ENCODE data around the gene BDH1. TPM values are rescaled to one million over a fixed set of nuclear protein-coding genes. Genes with fewer than 3 reads are reported as not detected.

The BDH1 gene
- total and polyA plus RNA-seq, 2 of the 13 experiments (the other 11 are each of a cell fraction or from before 2014, with no cell fraction given), result 21.2 to 71.9 TPM

DNA sequence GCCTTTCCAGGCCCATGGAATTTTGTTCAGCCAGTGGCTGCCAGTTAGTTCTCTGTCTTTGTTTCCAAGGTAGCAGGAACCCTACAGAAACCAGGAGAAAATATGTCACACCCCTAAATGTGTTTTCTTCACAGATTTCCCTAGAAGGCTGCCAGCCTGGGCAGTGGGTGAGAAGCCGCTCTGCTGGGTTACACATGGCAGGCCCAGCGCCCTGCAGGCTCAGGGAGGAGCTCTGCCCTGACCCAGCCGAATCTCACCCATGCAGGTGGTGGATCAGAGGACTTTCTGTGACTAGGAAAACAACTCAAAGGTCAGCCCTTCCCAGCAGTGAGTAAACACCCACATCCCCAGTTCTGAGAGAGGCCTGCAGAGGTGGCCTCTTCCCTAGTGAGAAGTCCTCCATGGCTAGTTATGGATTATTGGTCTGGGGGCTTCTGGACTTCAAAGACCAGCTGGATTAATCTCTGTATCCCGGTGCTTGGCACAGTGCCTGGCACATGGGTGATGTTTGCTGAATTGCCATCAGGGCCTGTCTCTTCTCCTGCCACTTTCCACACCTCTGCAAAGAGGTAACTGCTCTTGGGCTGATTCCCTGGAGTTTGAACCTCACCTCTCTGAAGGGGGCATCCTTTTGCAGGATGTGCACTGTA, 34.7 kb upstream of the BDH1 start (continued):
- peak; percentile 15; the same call in 1 of the 2 replicates for TF ChIP-seq ZNF710 (CRISPR knock-in tag; IDR thresholded peaks at IDR 0.05; ENCODE audit: borderline replicate concordance)
- no peak for TF ChIP-seq ZNF20 (CRISPR knock-in tag; IDR thresholded peaks at IDR 0.05)
- peak; percentile 98 for TF ChIP-seq ZNF263 (CRISPR knock-in tag; IDR thresholded peaks at IDR 0.05)
- peak; percentile 55; the same call in 1 of the 2 replicates for TF ChIP-seq ZNF746 (CRISPR knock-in tag; IDR thresholded peaks at IDR 0.05)
- TF ChIP-seq CENPBD1 (CRISPR knock-in tag; IDR thresholded peaks at IDR 0.05; ENCODE audit: borderline replicate concordance, low read depth), result no peak
- no peak for TF ChIP-seq CAMTA2 (CRISPR knock-in tag; IDR thresholded peaks at IDR 0.05; ENCODE audit: borderline replicate concordance)
- no peak for TF ChIP-seq E2F2 (CRISPR knock-in tag; IDR thresholded peaks at IDR 0.05; ENCODE audit: borderline replicate concordance)
- peak; percentile 50; the same call in 1 of the 2 replicates for TF ChIP-seq TFE3 (CRISPR knock-in tag; IDR thresholded peaks at IDR 0.05)
- peak; percentile 64; the same call in 1 of the 2 replicates for TF ChIP-seq ZNF788 (CRISPR knock-in tag; IDR thresholded peaks at IDR 0.05; ENCODE audit: borderline replicate concordance)
- peak; percentile 64 for TF ChIP-seq POGZ (CRISPR knock-in tag; IDR thresholded peaks at IDR 0.05)
- TF ChIP-seq ZNF891 (CRISPR knock-in tag; IDR thresholded peaks at IDR 0.05), result peak; percentile 30; the same call in 1 of the 2 replicates
- TF ChIP-seq, protein P1, sequence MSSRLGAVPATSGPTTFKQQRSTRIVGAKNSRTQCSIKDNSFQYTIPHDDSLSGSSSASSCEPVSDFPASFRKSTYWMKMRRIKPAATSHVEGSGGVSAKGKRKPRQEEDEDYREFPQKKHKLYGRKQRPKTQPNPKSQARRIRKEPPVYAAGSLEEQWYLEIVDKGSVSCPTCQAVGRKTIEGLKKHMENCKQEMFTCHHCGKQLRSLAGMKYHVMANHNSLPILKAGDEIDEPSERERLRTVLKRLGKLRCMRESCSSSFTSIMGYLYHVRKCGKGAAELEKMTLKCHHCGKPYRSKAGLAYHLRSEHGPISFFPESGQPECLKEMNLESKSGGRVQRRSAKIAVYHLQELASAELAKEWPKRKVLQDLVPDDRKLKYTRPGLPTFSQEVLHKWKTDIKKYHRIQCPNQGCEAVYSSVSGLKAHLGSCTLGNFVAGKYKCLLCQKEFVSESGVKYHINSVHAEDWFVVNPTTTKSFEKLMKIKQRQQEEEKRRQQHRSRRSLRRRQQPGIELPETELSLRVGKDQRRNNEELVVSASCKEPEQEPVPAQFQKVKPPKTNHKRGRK (CRISPR knock-in tag; IDR thresholded peaks at IDR 0.05), result no peak
- TF ChIP-seq ZNF510 (CRISPR knock-in tag; IDR thresholded peaks at IDR 0.05; ENCODE audit: low read depth), result 0 out of 2 replicates have a peak, but pooled peaks have one; percentile 73
- no peak for TF ChIP-seq ELF4 (CRISPR knock-in tag; IDR thresholded peaks at IDR 0.05; ENCODE audit: borderline replicate concordance)
- TF ChIP-seq TAF1 (CRISPR knock-in tag; IDR thresholded peaks at IDR 0.05), result peak; percentile 36; the same call in 1 of the 2 replicates
- no peak for TF ChIP-seq SRY (CRISPR knock-in tag; IDR thresholded peaks at IDR 0.05)
- no peak for TF ChIP-seq TRIM24 (CRISPR knock-in tag; IDR thresholded peaks at IDR 0.05)
- TF ChIP-seq ZSCAN25 (CRISPR knock-in tag; IDR thresholded peaks at IDR 0.05), result peak; percentile 91
- TF ChIP-seq ZNF225 (CRISPR knock-in tag; IDR thresholded peaks at IDR 0.05), result no peak
- no peak; the same call in 1 of the 2 replicates for TF ChIP-seq ZNF224 (CRISPR knock-in tag; IDR thresholded peaks at IDR 0.05)
- no peak for TF ChIP-seq SRSF1 (optimal IDR thresholded peaks at IDR 0.05; ENCODE audit: low read depth, low read length)
- TF ChIP-seq CREM (IDR thresholded peaks at IDR 0.05), result peak; percentile 82
- TF ChIP-seq CREM (CRISPR knock-in tag; IDR thresholded peaks at IDR 0.05), result no peak
- TF ChIP-seq RXRA (CRISPR knock-in tag; IDR thresholded peaks at IDR 0.05), result peak; percentile 92
- TF ChIP-seq ZNF776 (CRISPR knock-in tag; IDR thresholded peaks at IDR 0.05), result no peak
